Adrenal gland (tissue), 5 donors: ENCODE measurements around the gene ATG12.

ENCODE experiments used
- POLR2A ChIP-seq, 2 donors: fragments of 450-650 bp; IDR thresholded peaks; one replicate each; pipeline ENCODE4 v1.6.1; 2017; ENCODE audit warnings: antibody characterized with exemption in 2 of 2, mild to moderate bottlenecking in 2 of 2, moderate library complexity in 1 of 2
- TF ChIP-seq, protein P1 (sequence below), 6 experiments: fragments of 450-650 bp in 4 of 6; fragments of 200-600 bp in 2 of 6; sonication (generic) in 1 of 6; IDR thresholded peaks; 1 replicate in 5 of 6; 2 replicates in 1 of 6; pipeline versions ENCODE4 v1.5.1 to v1.8.0; 2016 to 2021; ENCODE audit warnings: antibody characterized with exemption in 6 of 6, mild to moderate bottlenecking in 2 of 6, moderate library complexity in 1 of 6
- donor health status: DM: no; HTN: no; CAD: no.

- TF ChIP-seq, protein P1, sequence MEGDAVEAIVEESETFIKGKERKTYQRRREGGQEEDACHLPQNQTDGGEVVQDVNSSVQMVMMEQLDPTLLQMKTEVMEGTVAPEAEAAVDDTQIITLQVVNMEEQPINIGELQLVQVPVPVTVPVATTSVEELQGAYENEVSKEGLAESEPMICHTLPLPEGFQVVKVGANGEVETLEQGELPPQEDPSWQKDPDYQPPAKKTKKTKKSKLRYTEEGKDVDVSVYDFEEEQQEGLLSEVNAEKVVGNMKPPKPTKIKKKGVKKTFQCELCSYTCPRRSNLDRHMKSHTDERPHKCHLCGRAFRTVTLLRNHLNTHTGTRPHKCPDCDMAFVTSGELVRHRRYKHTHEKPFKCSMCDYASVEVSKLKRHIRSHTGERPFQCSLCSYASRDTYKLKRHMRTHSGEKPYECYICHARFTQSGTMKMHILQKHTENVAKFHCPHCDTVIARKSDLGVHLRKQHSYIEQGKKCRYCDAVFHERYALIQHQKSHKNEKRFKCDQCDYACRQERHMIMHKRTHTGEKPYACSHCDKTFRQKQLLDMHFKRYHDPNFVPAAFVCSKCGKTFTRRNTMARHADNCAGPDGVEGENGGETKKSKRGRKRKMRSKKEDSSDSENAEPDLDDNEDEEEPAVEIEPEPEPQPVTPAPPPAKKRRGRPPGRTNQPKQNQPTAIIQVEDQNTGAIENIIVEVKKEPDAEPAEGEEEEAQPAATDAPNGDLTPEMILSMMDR (IDR thresholded peaks at IDR 0.05), result no peak
- no peak for TF ChIP-seq POLR2A (IDR thresholded peaks at IDR 0.05)
These were observed 5.9 kb upstream of the ATG12 start for GRCh38 chr5:115847290-115847689.
